Epithelial cell of esophagus (primary cell): ENCODE data around the gene KATNB1.
"Not testable (repeated sequence)": the region's sequence is repeated elsewhere in the genome, so short reads cannot be mapped to it uniquely, and the experiment has no call there.

Experiments used
- DNase-seq: peaks from one replicate; pipeline ENCODE4 v3.0.0; 2010; ENCODE audit warnings: low read depth
- H3K4me3 ChIP-seq: 2 replicates; pipeline ENCODE4 v1.5.1; 2011; ENCODE audit warnings: mild to moderate bottlenecking, low read length, control low read depth
- CTCF ChIP-seq: IDR thresholded peaks from 2 replicates; pipeline ENCODE4 v1.5.1; 2011; ENCODE audit warnings: low read depth, mild to moderate bottlenecking, low read length, control low read depth, inconsistent platforms; ENCODE audit not compliant: insufficient read depth; ENCODE audit errors: missing control alignments

The KATNB1 gene

GRCh38 chr16:57708168-57708567 lies 27.4 kb upstream of the KATNB1 start:
- no peak for DNase-seq
- H3K4me3 ChIP-seq: no peak overlapping the region
- no peak for TF ChIP-seq CTCF

GRCh38 chr16:57709663-57710062 lies 25.9 kb upstream of the KATNB1 start:
- no peak overlapping the region for H3K4me3 ChIP-seq
- TF ChIP-seq CTCF: no peak
- DNase-seq: no peak

- no peak overlapping the region for H3K4me3 ChIP-seq
- no peak for TF ChIP-seq CTCF
- no peak for DNase-seq
Observed at GRCh38 chr16:57711346-57711745, 24.2 kb upstream of the KATNB1 start.

- no peak overlapping the region for H3K4me3 ChIP-seq
- DNase-seq: no peak
- no peak for TF ChIP-seq CTCF
Observed at GRCh38 chr16:57711993-57712392, 23.6 kb upstream of the KATNB1 start.

GRCh38 chr16:57712569-57712968 lies 23.0 kb upstream of the KATNB1 start:
- H3K4me3 ChIP-seq, DNase-seq: not testable (repeated sequence)

- H3K4me3 ChIP-seq: no peak overlapping the region
- TF ChIP-seq CTCF: no peak
Observed at GRCh38 chr16:57713596-57713995, 22.0 kb upstream of the KATNB1 start.

GRCh38 chr16:57714047-57714446 lies 21.5 kb upstream of the KATNB1 start:
- H3K4me3 ChIP-seq: no peak overlapping the region
- TF ChIP-seq CTCF: no peak
- no peak for DNase-seq

More at GRCh38 chr16:57713596-57713995, 22.0 kb upstream of the KATNB1 start:
- no peak for DNase-seq
